Choroid plexus epithelial cell (primary cell): ENCODE results near the gene TRMO.

Source experiments
- DNase-seq: peaks from one replicate; pipeline ENCODE4 v3.0.0-alpha.2; 2010; ENCODE audit warnings: low read depth
- H3K4me3 ChIP-seq: 2 replicates; pipeline ENCODE4 v1.5.1; 2011; ENCODE audit warnings: low read depth, mild to moderate bottlenecking, control low read depth, low read length, moderate library complexity
- TF ChIP-seq, protein P1 (sequence below): conservative IDR thresholded peaks from 2 replicates; pipeline ENCODE4 v1.5.1; 2011; ENCODE audit warnings: low read depth, mild to moderate bottlenecking, control low read depth, inconsistent platforms, low read length, moderate library complexity

The TRMO gene

DNA sequence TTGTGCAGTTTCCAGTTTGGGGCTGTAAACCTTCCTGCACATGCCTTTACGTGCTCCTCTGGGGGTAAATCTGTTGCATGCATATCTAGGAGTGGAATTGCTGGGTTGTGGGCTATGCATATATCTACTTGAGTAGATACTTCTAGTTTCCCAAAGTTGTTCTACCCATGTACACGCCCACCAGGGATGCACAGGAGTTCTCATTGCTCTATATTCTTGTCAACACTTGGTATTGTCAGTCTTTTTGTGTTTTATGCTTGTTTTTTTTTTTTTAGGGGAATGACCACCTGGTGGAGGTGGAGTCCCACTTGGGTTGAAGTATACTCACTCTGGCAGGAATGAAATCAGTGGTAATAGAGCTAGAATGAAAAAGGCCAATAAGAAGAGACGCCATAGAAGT is 46.2 kb downstream of the TRMO start:
- H3K4me3 ChIP-seq: no peak overlapping the region
- TF ChIP-seq, protein P1, sequence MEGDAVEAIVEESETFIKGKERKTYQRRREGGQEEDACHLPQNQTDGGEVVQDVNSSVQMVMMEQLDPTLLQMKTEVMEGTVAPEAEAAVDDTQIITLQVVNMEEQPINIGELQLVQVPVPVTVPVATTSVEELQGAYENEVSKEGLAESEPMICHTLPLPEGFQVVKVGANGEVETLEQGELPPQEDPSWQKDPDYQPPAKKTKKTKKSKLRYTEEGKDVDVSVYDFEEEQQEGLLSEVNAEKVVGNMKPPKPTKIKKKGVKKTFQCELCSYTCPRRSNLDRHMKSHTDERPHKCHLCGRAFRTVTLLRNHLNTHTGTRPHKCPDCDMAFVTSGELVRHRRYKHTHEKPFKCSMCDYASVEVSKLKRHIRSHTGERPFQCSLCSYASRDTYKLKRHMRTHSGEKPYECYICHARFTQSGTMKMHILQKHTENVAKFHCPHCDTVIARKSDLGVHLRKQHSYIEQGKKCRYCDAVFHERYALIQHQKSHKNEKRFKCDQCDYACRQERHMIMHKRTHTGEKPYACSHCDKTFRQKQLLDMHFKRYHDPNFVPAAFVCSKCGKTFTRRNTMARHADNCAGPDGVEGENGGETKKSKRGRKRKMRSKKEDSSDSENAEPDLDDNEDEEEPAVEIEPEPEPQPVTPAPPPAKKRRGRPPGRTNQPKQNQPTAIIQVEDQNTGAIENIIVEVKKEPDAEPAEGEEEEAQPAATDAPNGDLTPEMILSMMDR: no peak
- no peak for DNase-seq

DNA sequence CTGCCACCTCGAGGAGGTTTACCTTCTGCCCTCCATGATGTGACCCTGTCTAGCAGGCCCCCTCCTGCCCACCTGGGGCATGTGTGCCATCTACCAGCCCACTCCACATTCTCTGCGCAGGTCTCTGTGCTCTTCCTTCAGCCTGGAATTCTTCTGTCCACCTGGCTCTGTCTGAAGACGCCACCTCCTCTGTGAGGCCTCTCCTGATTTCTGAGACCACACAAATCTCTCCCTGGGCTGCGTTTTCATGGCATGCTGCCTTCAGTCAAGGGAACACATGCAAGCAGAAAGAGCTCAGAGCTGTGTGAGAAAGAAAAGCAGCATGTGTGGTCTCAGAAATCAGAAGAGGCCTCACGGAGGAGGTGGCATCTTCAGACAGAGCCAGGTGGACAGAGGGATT is 47.2 kb downstream of the TRMO start:
- TF ChIP-seq, protein P1: no peak
- H3K4me3 ChIP-seq: no peak overlapping the region
- no peak for DNase-seq

DNA sequence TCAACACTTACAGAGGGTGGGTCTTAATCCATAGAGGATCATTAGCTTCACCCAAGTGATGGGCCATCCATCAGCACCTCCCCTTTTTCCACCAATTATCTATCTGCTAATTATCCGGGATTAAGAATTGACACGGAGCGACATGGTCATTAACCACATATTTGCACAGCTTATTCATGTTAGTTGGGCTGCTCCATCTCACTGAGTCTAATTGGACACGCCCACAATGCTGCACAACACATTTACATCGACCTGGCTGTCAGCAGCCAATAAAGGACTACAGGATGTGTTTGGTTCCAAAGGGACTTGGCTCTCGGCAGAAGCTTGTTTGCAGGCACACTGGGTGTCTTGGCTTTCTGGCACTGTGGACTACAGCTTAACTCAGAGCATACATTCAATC is 47.7 kb downstream of the TRMO start:
- TF ChIP-seq, protein P1: no peak
- DNase-seq: no peak
- no peak overlapping the region for H3K4me3 ChIP-seq

DNA sequence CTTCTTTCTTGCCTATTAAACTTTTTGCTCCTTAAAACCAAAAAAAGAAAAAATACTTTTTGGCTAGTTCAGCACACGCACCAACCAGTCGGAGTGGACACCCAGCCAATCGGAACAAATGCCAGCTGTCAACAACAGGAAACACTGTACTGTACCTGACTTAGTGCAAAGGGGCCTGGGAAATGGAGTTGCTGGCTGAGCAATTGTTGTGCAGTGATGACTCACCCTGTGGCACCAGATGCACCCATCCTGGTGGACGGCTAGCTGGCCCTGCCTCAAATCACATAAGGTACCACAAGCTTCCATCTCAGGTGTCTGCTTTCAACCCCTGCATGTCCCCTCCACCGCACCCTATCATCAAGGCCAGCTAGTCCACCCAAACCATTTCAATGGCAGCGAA is 48.4 kb downstream of the TRMO start:
- TF ChIP-seq, protein P1: no peak
- DNase-seq: peak; percentile 15
- no peak overlapping the region for H3K4me3 ChIP-seq

DNA sequence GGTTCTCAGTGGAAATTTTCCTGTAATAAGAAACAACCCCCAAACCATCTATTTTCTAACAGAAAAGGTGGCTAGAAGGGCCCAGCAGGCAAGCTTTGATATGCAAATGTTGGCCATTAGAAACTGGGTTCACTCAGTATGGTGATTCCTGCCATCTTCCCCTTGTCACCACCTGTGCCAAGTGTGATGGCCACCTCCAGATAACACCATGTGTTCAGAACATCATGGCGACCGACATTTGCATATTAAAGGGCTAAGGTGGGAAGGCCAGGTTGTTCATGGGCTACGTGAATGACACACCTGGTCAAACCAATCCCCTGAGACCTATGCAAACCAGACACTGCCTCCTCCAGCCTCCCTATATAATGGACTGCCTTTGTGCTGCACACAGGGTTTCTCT is 48.9 kb downstream of the TRMO start:
- H3K4me3 ChIP-seq: no peak overlapping the region
- DNase-seq: no peak
- TF ChIP-seq, protein P1: no peak

DNA sequence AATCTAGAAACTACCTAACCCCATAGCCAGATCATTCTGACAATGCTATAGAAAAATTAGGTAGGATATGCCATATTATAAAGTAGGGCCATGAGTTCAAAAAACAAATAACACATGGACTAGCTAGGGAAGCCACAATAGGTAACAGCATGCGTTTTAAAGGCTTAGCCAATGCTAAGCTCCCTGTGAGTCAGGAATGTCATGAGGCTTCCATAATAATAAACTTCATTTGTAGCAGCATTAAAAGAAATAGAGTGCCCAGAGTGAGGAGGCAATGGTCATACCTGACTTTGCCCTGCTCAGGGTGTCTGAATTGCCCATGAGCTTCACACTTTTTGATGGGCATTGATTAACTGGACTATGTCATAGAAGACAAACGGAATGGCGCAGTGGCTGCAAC is 53.4 kb downstream of the TRMO start:
- TF ChIP-seq, protein P1: no peak
- DNase-seq: no peak
- no peak overlapping the region for H3K4me3 ChIP-seq

DNA sequence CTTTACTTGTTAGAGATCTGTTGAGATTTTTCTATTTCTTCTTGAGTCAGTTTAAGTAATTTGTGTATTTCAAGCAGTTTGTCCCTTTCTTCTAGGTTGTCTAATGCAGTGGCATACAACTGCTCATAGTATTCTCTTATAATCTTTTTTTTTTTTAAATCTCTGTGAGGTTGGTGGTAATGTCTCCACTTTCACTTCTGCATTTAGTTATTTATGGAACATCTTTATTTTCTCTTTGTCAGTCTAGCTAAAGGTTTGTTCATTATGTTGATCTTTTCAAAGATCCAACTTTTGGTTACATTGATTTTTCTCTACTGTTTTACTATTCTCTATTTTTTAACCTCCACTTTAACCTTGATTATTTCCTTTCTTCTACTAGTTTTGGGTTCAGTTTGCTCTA is 55.5 kb downstream of the TRMO start:
- no peak for DNase-seq
- TF ChIP-seq, protein P1: no peak

More for the DNA sequence above, 55.5 kb downstream of the TRMO start:
- no peak overlapping the region for H3K4me3 ChIP-seq
